ENCODE measurements around the gene MXD1. TPM values are rescaled to one million over a fixed set of nuclear protein-coding genes. Genes with fewer than 3 reads are reported as not detected.
A peak's percentile ranks its signal among the peaks of the same experiment; 100 is the strongest.

MXD1 gene
- total and polyA plus RNA-seq, 4 donors: 4.0 to 63.7 (median 38.2) TPM

DNA sequence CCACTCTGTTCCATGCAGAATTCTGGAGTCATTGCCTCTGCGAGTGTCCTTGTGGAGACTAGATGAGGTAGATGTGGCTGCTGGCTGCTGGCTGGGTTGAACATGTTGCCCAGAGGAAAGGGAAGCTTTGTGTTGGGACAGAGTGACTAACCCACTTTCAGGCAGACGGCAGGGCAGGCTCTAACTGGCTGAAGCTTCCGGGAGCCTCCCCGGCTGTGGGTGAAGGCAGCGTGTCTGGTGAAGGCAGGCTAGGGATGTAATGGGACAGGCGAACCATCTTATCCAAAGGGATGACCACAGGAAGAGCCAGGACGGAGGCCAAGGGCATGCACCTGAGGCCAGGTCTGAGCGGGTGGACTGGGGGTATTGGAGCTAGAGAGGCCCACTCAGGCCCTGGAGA is 30.5 kb downstream of the MXD1 start:
- no peaks in the 10 kb centered on the region for H3K27me3 ChIP-seq (ENCODE audit: control insufficient read depth in 3 of 3, insufficient read depth in 3 of 3, low read length in 2 of 3)
- peaks cover 0 to 8% (median 2%) of the 10 kb centered on the region in 4 donors for H3K36me3 ChIP-seq (ENCODE audit: control insufficient read depth in 4 of 4, insufficient read depth in 4 of 4, low read length in 4 of 4)
- 44 to 77% methylated on average over 8 of the region's 8 CpGs for WGBS, 2 donors
- no peaks in the 10 kb centered on the region for H3K9me3 ChIP-seq (ENCODE audit: control insufficient read depth in 4 of 4, insufficient read depth in 3 of 4, low read length in 3 of 4)
- H3K4me1 ChIP-seq (ENCODE audit: control insufficient read depth in 5 of 5, insufficient read depth in 5 of 5, low read length in 5 of 5): no peaks in the 10 kb centered on the region
- ATAC-seq (ENCODE audit: insufficient read depth, low FRiP score) (peak; percentile 19), DNase-seq (no peak)
- H3K9ac ChIP-seq (ENCODE audit: insufficient read depth in 1 of 2, low read length in 2 of 2): no peak overlapping the region
- TF ChIP-seq, protein P1, sequence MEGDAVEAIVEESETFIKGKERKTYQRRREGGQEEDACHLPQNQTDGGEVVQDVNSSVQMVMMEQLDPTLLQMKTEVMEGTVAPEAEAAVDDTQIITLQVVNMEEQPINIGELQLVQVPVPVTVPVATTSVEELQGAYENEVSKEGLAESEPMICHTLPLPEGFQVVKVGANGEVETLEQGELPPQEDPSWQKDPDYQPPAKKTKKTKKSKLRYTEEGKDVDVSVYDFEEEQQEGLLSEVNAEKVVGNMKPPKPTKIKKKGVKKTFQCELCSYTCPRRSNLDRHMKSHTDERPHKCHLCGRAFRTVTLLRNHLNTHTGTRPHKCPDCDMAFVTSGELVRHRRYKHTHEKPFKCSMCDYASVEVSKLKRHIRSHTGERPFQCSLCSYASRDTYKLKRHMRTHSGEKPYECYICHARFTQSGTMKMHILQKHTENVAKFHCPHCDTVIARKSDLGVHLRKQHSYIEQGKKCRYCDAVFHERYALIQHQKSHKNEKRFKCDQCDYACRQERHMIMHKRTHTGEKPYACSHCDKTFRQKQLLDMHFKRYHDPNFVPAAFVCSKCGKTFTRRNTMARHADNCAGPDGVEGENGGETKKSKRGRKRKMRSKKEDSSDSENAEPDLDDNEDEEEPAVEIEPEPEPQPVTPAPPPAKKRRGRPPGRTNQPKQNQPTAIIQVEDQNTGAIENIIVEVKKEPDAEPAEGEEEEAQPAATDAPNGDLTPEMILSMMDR (IDR thresholded peaks at IDR 0.05; ENCODE audit: control extremely low read depth, extremely low read depth): no peak
- no peak overlapping the region for H3K4me3 ChIP-seq
- peak overlapping the region in 1 of 2 donors; percentile 64 for H3K27ac ChIP-seq (ENCODE audit: low read depth in 1 of 2, low read length in 1 of 2)

DNA sequence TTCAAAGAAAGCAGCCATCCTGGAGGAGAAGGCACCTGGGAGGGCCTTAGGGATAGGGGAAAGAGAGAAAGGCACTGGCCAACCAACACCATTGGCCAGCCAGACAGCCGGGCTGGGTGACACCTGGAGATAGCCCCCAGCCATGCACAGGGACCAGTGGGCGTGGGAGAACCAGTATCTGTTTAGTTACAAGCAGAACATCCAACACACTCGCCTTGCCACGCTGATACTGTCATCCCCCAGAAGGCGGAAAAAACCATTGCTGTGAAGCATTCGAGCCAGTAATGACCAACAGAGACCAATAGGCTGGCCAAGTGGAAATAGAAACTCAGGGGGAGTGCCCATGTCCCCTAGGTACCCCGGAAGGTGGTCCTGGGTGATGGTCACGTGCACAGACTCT is 31.0 kb downstream of the MXD1 start:
- 87 to 90% methylated on average over 8 of the region's 8 CpGs for WGBS, 2 donors
- H3K4me3 ChIP-seq: no peak overlapping the region
- H3K36me3 ChIP-seq (ENCODE audit: control insufficient read depth in 4 of 4, insufficient read depth in 4 of 4, low read length in 4 of 4): peaks cover 0 to 6% (median 0%) of the 10 kb centered on the region in 4 donors
- no peak overlapping the region for H3K9ac ChIP-seq (ENCODE audit: insufficient read depth in 1 of 2, low read length in 2 of 2)
- H3K4me1 ChIP-seq (ENCODE audit: control insufficient read depth in 5 of 5, insufficient read depth in 5 of 5, low read length in 5 of 5): no peaks in the 10 kb centered on the region
- DNase-seq: no peak
- peak overlapping the region in 1 of 2 donors; percentile 64 for H3K27ac ChIP-seq (ENCODE audit: low read depth in 1 of 2, low read length in 1 of 2)
- H3K27me3 ChIP-seq (ENCODE audit: control insufficient read depth in 3 of 3, insufficient read depth in 3 of 3, low read length in 2 of 3): no peaks in the 10 kb centered on the region
- no peaks in the 10 kb centered on the region for H3K9me3 ChIP-seq (ENCODE audit: control insufficient read depth in 4 of 4, insufficient read depth in 3 of 4, low read length in 3 of 4)
- TF ChIP-seq, protein P1 (IDR thresholded peaks at IDR 0.05; ENCODE audit: control extremely low read depth, extremely low read depth): no peak
- no peak for ATAC-seq (ENCODE audit: insufficient read depth, low FRiP score)

DNA sequence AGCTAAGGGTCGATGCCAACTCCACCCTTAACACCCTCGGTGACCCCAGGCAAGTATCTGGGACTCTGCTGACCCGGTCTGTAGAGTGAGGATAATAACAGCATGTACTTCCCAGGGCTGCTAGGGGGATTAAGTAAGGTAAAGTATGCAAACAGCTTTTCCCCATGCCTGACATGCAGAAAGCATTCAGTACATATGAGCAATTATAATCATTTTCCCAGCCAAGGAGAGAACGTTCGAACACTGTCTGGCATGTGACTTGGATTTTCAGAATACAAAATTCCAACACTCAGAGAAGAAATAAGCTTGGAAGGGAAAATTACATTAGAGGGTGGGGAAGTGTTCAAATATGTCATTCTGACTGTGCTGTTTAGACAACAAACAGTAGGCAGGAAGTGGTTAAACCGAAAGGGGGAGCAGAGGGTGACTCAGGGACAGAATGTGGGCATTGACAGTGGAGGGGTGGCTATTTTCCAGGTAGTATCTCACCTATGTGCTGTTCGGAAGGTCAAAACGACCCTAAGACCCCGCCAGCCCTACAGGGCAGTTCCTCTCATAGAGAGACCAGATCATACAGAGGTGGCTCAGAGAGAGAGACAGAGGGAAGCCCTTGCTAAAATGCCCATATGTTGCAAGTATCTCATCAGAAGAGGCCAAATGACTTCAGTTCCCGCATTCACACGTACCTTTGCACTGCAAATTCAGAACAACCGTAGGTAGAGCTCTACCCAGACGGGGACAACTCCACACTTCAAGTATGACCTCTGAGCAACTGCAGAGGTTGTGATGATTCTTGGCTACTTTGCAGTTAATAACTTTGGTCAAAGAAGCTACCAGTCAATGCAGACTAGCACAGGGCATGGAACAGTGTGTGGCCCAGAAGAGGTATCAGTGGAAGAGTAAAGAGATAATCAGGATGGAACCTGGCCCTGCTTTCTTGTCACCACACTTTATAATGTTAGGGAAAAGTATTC is 31.7 kb downstream of the MXD1 start:
- TF ChIP-seq, protein P1 (IDR thresholded peaks at IDR 0.05; ENCODE audit: control extremely low read depth, extremely low read depth): no peak
- H3K4me3 ChIP-seq: no peak overlapping the region
- no peak overlapping the region for H3K9ac ChIP-seq (ENCODE audit: insufficient read depth in 1 of 2, low read length in 2 of 2)
- DNase-seq: no peak
- H3K36me3 ChIP-seq (ENCODE audit: control insufficient read depth in 4 of 4, insufficient read depth in 4 of 4, low read length in 4 of 4): peaks cover 0 to 6% (median 0%) of the 10 kb centered on the region in 4 donors
- H3K27ac ChIP-seq (ENCODE audit: low read depth in 1 of 2, low read length in 1 of 2): peak overlapping the region in 1 of 2 donors; percentile 64
- H3K9me3 ChIP-seq (ENCODE audit: control insufficient read depth in 4 of 4, insufficient read depth in 3 of 4, low read length in 3 of 4): no peaks in the 10 kb centered on the region
- no peaks in the 10 kb centered on the region for H3K27me3 ChIP-seq (ENCODE audit: control insufficient read depth in 3 of 3, insufficient read depth in 3 of 3, low read length in 2 of 3)
- peak; percentile 54 for ATAC-seq (ENCODE audit: insufficient read depth, low FRiP score)
- no peaks in the 10 kb centered on the region for H3K4me1 ChIP-seq (ENCODE audit: control insufficient read depth in 5 of 5, insufficient read depth in 5 of 5, low read length in 5 of 5)
- WGBS, 2 donors: 34 to 51% methylated on average over 13 of the region's 13 CpGs
